ENCODE results near the gene GHRL.

The GHRL gene

DNA sequence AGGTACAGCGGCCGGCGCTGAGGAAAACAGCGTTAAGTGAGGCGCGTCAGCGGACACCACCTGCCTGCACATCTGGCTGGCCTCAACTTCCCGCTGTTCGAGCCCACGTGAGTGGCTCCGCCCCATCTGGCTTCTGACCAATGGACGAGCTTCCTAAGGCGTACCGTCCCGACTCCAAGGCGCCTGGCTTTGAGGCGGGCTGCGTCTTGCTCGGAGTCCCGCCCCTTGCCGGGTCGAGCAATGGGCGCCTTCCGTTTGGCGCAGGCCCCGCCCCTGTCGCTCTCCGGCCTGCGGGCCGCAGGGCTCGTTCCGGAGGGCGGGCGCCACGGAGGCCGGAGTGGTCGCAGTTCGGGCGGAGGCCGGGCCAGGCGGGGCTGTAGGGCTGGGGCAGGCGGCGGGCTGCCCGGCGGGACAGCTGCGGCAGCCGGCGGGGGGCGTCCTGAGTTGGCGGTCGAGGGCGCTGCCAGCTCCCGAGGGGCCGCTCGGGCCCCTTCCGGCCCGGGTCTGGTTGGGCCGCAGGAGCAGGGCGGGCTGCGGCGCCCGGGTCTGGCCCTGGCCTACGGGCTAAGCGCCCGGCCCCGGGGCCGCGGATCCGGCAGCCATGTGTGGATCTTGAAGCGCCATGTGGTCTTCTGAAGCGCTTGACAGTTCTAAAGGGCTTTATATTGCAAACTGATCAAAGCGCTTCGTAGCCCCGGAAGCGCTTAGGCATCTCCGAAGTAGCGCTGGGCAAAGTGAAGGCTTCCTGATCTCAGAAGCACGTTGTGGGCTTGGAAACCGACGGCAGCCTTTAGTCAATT lies 44.4 kb downstream of the GHRL start, which contains the start of gene TATDN2:
Gene TATDN2 (plus strand): TSS at position 276 of the 800 bp plus-strand sequence. CDS start 742 bp downstream, outside the sequence.
- in situ Hi-C loops (cut with MboI; ENCODE audit: low sequenced_read_pairs) = no loop called here

DNA sequence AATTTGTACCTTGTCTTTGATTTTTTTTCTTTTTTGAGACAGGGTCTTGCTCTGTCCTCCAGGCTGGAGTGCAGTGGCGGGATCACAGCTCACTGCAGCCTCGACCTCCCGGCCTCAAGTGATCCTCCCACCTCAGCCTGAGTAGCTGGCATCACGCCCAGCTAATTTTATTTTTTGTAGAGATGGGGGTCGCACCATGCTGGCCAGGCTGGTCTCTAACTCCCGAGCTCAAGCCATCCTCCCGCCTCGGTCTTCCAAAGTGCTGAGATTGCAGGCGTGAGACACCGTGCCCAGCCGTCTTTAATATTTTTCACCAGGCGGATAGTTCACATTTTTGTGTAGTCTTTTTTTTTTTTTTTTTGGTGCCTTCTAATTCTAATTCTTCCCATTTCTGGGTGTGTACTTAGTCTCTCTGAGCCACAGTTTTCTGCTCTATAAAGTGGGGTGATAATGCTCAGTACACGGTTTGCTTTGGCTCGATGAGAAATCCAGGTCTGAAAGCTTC lies 45.0 kb downstream of the GHRL start:
- in situ Hi-C loops (cut with MboI; ENCODE audit: low sequenced_read_pairs) = no loop called here

DNA sequence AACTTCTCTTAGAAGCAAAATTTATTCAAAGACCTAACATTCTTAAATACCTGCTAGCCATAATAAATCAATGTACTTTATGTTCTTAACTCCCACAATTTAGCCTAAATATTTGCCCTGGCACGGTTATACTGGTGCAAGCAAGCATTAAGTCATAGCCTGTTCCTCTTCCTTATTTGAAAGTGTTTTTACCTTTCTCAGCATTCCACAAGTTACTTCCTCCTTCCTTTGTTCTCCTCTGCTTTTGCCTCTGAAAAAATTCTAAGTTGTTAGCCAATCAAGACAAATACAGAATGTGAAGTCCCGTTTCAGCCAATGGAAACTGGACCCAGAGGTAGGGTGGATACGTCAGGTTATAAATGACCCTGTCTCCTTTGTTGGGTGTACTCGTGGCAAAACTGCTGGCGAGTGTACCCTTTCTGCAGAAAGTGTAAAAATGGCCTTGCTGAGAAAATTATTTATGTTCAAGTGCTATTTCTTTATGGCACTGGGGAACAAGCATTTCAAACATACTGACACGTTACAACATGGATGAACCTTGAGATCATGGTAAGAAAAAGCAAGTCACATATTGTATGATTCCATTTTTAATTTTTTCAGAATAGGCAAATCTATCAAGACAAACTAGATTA lies 47.5 kb downstream of the GHRL start:
- in situ Hi-C loops (cut with MboI; ENCODE audit: low sequenced_read_pairs) = no loop called here

DNA sequence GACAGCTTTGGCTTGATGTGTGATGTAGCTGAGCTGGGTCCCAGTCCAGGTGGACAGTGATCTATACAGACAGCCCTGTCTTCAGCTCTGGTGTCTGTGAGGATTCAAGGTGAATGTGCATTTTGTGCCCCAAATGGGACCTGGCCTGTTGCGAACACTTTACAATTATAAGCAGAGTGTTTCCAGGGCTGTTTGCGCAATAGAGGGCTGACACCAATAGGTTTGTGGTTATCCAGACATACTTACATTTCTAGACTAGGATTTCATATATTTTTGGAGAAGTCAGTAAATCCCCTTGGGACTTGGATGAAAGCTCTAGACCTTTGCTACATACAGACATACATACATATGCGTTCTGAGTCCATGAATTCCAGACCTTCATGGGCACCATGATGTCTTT lies 48.7 kb downstream of the GHRL start:
- in situ Hi-C loops (cut with MboI; ENCODE audit: low sequenced_read_pairs) = no loop called here

DNA sequence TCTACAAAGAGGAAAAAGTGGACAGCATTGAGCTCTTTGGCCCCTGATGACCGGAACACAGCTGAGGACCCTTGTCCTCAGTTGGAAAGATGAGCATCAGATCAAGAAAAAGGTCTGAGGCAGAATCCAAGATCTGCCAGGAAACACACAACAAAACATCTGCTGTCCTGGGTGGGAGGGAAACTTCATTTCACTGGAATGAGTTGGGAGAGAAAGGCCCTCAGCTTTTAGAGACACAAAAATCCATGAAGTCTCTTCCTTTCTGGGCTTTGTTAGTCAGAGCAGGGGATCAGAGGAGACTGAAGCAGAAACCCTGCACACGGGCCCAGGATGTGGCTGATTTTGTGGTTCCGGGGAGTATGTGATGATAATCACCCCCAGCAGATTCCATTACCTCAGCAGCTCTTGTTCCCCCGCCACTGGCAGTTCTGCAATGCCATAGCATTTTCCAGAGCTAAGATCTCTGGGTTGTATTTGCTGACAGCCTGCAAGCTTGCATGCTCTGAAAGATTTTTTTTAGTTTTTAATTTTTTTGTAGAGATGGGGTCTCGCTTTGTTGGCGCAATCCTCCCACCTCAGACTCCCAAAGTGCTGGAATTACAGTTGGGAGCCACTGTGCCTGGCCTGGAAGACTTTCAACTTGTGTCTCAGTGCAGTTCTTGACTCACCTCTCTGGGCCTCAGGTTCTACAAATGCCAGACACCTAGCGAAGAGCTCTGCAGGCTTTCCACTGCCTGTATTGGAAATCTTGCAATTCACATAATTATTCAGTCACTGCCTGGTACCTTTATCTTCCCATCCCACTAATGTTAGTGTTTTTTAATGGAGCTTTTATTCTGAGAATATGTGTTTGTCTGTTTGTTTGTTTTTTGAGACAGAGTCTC lies 50.3 kb downstream of the GHRL start:
- in situ Hi-C loops (cut with MboI; ENCODE audit: low sequenced_read_pairs) = no loop called here

DNA sequence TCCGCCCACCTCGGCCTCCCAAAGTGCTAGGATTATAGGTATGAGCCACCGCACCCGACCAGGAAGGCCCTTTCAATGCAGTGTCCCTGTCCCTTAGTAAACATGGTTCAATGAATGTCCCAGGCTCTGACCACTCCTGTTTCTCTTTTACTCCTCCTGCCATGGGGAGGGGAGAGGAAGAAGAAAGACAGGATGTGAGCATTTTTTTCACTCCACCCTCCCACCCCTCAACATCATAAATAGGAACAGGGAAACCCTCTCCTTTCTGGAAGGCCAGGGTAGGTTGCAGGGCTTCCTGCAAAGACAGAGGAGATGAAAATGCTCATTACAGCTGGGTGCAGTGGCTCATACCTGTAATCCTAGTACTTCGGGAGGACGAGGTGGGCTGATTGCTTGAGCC lies 51.9 kb downstream of the GHRL start:
- in situ Hi-C loops (cut with MboI; ENCODE audit: low sequenced_read_pairs) = no loop called here

DNA sequence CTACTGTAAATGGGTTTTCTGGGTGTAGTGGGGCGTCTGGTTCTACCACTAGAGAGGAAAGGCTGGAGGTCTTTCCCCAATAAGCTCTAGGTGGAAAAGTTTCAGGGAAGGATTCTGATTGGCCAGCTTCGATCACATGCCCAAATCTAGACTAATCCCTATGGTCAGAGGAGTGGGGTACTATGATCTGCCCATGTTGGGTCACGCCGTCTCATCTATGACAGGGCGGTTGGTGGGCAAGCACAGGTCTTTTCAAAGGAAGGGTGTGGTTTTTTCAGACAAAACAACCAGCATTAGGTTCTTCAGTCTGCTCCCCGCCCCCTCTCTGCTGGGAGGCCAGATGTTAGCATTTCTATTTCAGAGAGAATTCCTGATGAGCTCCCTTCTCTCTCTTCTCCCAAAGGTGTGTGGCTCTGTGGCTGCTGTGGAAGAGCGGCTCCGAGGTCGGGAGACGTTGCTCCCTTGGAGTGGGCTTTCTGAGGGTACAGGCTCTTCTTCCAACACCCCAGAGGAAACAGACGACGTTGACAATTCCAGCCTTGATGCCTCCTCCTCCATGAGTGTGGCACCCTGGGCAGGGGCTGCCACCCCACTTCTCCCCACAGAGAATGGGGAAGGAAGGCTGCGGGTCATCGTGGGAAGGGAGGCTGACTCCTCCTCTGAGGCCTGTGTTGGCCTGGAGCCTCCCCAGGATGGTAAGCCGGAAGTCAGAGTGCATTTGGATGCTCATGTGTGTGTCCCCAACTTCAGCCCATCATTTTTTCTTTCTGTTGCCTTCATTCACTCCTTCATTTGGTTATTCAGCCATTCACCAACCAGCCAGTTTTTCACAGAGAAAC lies 54.2 kb downstream of the GHRL start:
- in situ Hi-C loops (cut with MboI; ENCODE audit: low sequenced_read_pairs) = no loop called here
